Spleen (tissue), 7 donors: ENCODE results near the gene DNAJC7.

Source experiments
- CTCF ChIP-seq, 11 experiments: fragments of 200-600 bp in 7 of 11; fragments of 450-650 bp in 4 of 11; sonication (generic) in 4 of 11; IDR thresholded peaks in 8 of 11; conservative IDR thresholded peaks in 3 of 11; 1 replicate in 7 of 11; 2 replicates in 4 of 11; pipeline versions ENCODE4 v1.4.0 to v1.8.0; 2016 to 2021; ENCODE audit warnings: antibody characterized with exemption in 11 of 11, inconsistent platforms in 4 of 11, mild to moderate bottlenecking in 1 of 11
- POLR2A ChIP-seq, 3 donors: fragments of 450-650 bp; IDR thresholded peaks; one replicate each; pipeline ENCODE4 v1.5.1; 2017; ENCODE audit warnings: antibody characterized with exemption in 3 of 3, mild to moderate bottlenecking in 1 of 3
- POLR2AphosphoS5 ChIP-seq, 3 donors: sonication (generic); formaldehyde crosslinking; IDR thresholded peaks; one replicate each; pipeline ENCODE4 v1.5.1; 2017; ENCODE audit warnings: antibody characterized with exemption in 3 of 3
- donor health status: DM: no; HTN: no; CAD: no; lungs with moderate emphysema.
- donor health status: DM: no; HTN: no; CAD: no.
- donor health status: DM: no; HTN: no; CAD: no.

- TF ChIP-seq POLR2AphosphoS5 (IDR thresholded peaks at IDR 0.05) (no peak), CTCF (IDR thresholded peaks at IDR 0.05 in 8 of 11, conservative IDR thresholded peaks at IDR 0.05 in 3 of 11) (no peak), POLR2A (IDR thresholded peaks at IDR 0.05) (no peak)
Observed at GRCh38 chr17:41928693-41929251, 88.5 kb downstream of the DNAJC7 start.
